Midbrain (tissue), 1 donor: Measurements from ENCODE around the gene KLHDC7A.

Experiments used
- DNase-seq: peaks from one replicate; lab custom pipeline; 2025; lab: John Stamatoyannopoulos, UW

Gene KLHDC7A

DNA sequence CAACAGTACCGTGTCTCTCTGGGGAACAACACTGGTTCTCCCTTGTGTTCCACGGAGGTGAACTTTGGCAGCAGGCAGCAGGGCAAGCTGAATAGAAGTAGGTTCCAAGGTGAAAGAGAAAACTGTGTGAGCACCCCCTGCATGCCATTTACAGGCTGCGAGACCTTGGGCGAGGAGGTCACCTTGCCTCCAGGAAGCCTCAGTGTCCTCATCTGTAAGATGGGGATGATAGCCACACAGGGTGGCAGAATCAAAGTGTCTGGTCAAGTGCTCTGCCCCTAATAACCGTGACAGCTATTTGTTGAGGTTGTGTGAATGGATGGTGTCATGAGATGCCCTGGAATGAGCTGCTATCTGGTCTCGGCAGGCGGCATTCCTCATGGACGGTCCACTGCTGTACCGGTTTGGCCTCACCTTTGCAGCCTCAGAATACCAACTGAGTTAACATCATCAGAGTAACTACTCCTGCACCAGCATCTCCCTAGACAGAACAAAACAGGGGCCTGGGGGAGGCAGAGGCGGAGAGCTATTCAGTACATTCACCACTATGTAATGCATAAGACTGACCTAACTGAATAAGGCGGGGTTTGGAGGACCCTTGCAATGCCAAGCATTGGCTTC lies 7.4 kb upstream of the KLHDC7A start:
- DNase-seq, result no peak

DNA sequence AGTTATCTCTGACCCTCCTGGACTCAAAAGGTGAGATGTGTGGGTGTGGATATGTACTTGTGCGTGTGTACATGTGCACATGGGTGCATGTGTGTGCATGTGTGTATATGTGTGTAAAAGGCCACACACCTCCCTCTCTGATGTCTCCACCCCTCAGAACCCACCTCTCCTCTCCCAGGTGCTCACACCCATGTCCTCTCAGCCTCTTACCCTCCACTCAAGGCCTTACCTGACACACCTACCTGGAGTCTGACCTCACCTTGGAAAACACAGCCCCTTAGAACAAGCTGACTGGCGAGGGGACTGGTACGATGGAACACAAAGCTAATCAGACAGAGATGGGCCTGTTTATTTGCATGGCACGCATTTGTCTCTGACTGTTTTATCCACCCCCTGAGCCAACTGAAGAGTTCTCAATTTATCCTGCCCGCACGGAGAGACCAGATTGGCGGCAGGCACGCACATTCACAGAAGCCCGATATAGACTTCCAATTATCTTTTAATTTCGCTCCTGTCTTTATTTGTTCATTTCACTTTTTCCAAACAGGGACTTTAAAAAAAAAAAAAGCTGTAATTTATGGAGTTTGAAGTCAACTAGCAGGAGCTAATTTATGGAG lies 6.1 kb upstream of the KLHDC7A start:
- DNase-seq, result no peak

DNA sequence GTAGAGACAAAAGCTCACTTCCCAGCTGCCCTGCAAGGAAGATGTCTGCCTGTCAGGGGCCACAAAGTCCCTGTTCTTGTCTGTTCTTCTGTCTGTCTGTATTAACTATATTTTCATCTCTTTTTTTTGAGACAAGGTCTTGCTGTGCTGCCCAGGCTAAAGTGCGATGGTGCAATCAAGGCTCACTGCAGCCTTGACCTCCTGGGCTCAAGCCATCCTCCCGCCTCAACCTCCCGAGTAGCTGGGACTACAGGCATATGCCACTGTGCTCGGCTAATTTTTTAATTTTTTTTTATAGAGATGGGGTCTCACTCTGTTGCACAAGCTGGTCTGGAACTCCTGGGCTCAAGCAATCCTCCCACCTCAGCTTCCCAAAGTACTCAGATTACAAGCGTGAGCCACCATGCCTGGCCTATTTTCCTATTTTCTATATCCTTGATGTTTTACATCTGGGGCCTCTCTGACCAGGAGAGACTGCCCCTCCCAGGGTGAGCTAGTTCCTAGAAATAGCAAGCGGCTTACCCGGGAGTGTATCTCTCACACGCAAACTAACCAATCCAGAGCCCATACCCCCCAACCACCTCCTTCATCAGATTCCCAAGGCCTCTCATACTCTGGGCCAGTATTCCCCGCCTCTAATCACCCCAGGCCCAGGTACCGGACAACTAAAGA lies 5.4 kb upstream of the KLHDC7A start:
- DNase-seq, result no peak

GRCh38 chr1:18479454-18479853 lies 1.3 kb upstream of the KLHDC7A start:
- no peak for DNase-seq

DNA sequence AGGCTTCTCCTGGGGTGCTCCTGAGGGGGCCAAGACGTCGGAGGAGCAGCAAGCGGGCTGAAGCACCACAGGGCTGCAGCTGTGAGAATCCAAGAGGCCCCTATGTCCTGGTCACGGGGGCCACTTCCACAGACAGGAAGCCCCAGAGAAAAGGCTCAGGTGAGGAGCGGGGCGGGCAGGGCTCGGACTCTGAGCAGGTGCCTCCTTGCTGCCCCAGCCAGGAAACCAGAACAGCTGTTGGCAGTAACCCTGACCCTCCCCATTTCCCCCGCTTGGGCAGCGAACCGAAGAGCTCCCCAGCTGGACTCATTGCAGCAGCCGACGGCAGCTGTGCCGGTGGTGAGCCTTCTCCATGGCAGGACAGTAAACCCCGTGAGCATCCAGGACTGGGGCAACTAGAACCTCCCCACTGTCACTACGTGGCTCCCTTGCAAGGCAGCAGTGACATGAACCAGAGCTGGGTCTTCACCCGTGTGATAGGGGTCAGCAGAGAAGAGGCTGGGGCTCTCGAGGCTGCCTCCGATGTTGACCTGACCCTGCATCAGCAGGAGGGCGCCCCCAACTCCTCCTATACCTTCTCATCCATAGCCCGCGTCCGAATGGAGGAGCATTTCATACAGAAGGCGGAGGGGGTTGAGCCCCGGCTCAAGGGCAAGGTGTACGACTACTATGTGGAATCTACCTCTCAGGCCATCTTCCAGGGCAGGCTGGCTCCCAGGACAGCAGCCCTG lies 625 bp downstream of the KLHDC7A start:
- DNase-seq, result no peak

DNA sequence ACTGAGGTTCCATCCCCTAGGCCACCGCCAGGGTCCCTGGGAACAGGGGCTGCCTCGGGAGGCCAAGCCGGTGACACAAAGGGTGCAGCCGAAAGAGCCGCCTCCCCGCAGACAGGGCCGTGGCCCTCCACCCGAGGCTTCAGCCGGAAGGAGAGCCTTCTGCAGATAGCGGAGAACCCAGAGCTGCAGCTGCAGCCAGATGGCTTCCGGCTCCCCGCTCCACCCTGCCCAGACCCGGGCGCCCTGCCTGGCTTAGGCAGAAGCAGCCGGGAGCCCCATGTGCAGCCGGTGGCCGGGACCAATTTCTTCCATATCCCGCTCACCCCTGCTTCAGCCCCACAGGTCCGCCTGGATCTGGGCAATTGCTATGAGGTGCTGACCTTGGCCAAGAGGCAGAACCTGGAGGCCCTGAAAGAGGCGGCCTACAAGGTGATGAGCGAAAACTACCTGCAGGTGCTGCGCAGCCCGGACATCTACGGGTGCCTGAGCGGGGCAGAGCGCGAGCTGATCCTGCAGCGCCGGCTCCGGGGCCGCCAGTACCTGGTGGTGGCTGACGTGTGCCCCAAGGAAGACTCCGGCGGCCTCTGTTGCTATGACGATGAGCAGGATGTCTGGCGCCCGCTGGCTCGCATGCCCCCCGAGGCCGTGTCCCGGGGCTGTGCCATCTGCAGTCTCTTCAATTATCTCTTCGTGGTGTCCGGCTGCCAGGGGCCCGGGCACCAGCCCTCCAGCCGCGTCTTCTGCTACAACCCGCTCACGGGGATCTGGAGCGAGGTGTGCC lies 1.4 kb downstream of the KLHDC7A start:
- no peak for DNase-seq

DNA sequence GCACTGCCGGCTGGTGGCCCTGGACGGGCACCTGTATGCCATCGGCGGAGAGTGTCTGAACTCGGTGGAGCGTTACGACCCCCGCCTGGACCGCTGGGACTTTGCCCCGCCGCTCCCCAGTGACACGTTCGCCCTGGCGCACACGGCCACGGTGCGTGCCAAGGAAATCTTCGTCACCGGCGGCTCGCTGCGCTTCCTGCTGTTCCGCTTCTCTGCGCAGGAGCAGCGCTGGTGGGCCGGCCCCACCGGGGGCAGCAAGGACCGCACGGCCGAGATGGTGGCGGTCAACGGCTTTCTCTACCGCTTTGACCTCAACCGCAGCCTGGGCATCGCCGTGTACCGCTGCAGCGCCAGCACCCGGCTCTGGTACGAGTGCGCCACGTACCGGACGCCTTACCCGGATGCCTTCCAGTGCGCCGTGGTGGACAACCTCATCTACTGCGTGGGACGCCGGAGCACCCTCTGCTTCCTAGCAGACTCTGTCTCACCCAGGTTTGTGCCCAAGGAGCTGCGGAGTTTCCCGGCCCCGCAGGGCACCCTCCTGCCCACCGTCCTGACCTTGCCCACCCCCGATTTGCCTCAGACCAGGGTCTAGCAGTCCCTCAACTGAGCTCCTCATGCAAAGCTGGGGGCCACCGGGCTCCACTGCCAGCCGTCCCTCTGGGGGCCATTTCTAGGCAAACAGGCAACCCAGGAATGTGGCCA lies 2.1 kb downstream of the KLHDC7A start:
- no peak for DNase-seq

DNA sequence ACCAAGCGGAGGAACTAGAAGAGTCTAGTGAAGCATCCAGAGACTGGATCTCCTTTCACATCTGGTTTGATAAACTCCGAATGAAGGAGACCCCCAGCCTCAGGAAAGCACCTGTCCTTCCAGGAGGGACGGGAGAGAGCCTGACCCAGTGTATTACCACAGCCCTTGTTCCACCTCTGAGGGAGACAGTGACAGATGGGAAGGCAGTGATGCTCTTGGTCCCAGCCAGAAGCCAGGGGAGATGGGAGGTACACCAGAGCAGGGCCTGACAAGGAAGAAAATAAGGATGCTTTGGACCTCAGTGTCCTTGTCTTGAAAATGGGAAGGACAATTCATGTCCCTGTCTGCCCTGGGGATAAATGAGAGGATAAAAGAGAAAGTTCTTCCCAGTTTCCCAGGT lies 3.5 kb downstream of the KLHDC7A start:
- DNase-seq, result no peak

- DNase-seq, result no peak
Observed at GRCh38 chr1:18484721-18485120, 4.0 kb downstream of the KLHDC7A start.

DNA sequence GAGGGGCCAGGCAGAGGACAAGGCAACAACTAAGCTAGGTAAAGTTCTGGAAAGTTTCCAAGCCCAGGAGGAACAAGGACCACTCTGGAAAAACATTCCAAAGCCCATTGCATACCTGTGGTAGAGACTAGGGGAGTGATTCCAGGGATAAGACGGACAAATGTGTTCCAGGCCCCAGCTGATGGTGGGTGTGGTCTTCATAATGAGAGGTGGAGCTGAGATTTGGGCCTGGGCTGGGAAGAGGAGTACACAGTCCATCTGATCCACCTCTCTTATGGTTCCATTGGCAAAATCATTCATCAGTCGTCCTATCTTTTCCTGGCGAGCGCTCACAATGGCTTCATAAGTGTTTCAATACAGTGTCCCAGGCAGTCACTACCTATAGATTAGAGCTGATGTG lies 4.5 kb downstream of the KLHDC7A start:
- no peak for DNase-seq

DNA sequence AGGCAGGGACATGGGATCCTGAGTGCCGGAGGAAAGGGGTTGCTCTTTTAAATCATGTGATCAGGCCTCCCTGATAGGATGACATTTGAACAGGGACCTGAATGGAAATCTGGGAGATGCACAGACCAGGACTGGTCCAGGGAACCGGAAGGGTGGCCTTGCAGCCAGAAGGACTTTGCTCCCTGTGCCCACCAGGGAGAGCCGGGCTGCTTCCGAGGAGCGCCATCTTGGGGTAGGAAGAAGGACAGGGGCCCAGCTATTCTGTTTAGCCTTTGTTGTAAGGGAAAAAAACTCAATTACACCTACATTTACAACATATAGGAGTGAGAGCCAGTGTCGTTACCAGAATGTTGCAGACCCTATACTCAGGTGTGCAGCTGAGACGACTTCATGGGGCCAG lies 5.5 kb downstream of the KLHDC7A start:
- no peak for DNase-seq

- DNase-seq, result no peak
Observed at GRCh38 chr1:18489417-18490143, 8.8 kb downstream of the KLHDC7A start.

- DNase-seq, result no peak
Observed at GRCh38 chr1:18491168-18491567, 10.4 kb downstream of the KLHDC7A start.

DNA sequence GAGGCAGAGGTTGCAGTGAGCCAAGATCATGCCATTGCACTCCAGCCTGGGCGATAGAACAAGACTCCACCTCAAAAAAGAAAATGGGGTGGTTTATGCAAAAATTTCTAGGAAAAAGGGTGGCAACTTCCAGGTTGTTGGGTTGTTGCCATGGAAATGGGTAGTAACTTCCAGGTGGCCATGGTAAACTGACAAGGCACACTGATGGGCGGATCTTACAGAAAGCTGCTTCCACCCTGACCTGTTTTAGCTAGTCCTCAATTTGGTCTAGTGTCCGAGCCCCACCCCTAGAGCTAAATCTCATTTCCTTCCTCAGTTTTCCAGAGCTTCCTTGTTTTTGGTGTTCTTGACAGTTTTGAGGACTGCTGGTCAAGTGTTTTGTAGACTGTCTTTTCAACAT lies 13.6 kb downstream of the KLHDC7A start:
- no peak for DNase-seq

- DNase-seq, result no peak
Observed at GRCh38 chr1:18495635-18496034, 14.9 kb downstream of the KLHDC7A start.

DNA sequence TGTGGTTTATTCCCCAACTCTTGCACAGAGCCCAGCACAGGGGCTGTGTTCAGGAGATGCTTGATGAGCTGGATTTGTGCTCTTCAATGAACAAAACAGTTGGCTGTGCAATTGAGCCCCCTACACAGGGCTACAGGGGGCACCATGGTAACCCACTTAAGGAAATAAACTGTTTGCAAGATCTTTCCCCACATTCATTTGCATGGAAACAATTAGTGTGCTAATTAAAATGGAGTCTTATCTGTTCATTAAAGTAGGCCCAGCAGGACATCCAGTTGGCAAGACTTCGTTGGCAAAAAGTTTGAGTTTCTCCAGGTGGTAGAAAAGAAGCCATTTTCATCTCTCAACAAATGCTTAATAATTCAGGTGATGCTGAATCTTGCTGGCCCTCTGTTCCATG lies 15.3 kb downstream of the KLHDC7A start:
- no peak for DNase-seq

DNA sequence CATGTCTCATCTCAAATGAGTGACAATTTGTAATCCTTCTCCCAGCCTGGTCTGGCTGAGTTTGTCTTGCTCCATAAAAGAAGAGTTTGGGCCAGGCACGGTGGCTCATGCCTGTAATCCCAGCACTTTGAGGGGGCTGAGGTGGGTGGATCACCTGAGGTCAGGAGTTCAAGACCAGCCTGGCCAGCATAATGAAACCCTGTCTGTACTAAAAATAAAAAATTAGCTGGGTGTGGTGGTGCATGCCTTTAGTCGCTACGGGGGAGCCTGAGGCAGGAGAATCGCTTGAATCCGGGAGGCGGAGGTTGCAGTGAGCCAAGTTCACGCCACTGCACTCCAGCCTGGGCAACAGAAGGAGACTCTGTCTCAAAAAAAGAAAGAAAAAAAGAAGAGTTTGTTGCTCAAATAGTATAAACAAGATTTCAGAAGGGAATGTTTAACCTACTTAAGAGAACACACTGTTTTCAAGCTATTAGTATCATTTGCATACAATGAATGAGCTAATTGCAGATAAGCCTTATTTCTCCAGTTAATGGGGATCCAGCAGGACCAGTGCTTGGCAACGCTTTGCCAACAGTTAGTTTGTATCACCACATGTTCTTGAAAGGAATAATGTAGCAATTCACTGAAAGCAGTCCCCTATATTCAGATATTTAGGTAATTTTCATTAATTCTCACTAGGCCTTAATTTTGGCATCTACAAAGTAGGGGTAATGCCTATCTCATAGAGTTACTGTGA lies 15.9 kb downstream of the KLHDC7A start:
- DNase-seq, result no peak

DNA sequence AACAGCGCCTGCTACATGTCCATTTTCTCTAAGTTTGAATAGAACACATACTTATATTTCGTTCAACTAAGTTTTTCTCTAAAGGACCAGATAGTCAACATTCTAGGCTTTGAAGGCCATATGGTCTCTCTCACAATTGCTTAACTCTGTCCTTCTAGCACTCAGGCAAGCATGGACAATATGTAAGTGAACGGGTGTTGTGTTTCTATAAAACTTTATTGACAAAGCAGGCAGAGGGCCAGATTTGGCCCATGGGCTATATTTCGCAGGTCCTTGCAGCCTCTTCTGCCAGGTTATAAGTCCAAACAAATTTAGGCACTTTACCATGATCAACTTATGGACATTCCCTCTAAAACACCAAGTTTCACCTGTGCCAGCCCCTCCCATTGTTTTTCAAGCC lies 21.1 kb downstream of the KLHDC7A start:
- no peak for DNase-seq

- DNase-seq, result no peak
Observed at GRCh38 chr1:18504609-18505008, 23.9 kb downstream of the KLHDC7A start.

DNA sequence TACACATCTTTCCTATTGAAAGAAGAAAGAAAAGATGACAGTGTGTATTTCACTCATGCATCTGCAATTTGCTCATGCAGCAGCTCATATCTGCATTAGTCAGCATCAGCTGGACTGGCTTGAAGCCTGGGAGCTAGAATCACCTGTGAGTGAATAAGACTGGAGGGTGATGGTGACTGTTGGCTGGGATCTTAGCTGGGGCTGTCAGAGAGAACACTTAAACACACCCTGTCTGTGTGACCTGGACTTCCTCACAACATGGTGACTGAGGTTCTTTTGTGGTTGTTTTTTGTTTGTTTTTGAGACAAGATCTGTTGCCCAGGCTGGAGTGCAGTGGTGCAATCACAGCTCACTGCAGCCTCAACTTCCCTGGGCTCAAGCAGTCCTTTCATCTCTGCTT lies 24.9 kb downstream of the KLHDC7A start:
- no peak for DNase-seq
